ENCODE data around the gene TRPV5.

The TRPV5 gene

DNA sequence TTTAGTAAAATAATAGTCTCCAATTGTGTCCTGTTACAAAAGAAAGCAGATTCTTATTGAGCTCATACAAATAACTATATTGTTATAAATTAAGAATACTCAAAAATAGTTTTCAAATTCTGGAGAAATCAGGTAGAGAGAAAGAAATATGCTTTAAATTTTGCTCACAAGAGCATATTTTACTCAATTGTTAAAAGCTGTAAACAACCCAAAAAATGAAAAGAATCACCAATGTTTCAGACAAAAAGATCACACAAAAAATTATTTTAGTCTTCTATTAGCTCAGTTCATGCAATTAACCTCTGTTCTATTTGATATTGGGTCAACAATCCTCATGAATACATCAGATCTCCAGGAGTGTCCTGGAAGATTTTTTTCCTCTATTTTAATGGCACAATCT is 29.4 kb downstream of the TRPV5 start:
- no peak for DNase-seq (ENCODE audit: low read depth)
- TF ChIP-seq, protein P1, sequence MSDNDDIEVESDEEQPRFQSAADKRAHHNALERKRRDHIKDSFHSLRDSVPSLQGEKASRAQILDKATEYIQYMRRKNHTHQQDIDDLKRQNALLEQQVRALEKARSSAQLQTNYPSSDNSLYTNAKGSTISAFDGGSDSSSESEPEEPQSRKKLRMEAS (IDR thresholded peaks at IDR 0.05; ENCODE audit: low read depth, low read length), result no peak
- TF ChIP-seq MYC (IDR thresholded peaks at IDR 0.05; ENCODE audit: low read depth, low read length) (no peak), POLR2A (IDR thresholded peaks at IDR 0.05; ENCODE audit: extremely low read depth, insufficient read length) (no peak)
- TF ChIP-seq, protein P2, sequence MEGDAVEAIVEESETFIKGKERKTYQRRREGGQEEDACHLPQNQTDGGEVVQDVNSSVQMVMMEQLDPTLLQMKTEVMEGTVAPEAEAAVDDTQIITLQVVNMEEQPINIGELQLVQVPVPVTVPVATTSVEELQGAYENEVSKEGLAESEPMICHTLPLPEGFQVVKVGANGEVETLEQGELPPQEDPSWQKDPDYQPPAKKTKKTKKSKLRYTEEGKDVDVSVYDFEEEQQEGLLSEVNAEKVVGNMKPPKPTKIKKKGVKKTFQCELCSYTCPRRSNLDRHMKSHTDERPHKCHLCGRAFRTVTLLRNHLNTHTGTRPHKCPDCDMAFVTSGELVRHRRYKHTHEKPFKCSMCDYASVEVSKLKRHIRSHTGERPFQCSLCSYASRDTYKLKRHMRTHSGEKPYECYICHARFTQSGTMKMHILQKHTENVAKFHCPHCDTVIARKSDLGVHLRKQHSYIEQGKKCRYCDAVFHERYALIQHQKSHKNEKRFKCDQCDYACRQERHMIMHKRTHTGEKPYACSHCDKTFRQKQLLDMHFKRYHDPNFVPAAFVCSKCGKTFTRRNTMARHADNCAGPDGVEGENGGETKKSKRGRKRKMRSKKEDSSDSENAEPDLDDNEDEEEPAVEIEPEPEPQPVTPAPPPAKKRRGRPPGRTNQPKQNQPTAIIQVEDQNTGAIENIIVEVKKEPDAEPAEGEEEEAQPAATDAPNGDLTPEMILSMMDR (IDR thresholded peaks at IDR 0.05; ENCODE audit: low read depth, low read length), result no peak
- H3K4me3 ChIP-seq (ENCODE audit: low read depth, low read length), result no peak overlapping the region

DNA sequence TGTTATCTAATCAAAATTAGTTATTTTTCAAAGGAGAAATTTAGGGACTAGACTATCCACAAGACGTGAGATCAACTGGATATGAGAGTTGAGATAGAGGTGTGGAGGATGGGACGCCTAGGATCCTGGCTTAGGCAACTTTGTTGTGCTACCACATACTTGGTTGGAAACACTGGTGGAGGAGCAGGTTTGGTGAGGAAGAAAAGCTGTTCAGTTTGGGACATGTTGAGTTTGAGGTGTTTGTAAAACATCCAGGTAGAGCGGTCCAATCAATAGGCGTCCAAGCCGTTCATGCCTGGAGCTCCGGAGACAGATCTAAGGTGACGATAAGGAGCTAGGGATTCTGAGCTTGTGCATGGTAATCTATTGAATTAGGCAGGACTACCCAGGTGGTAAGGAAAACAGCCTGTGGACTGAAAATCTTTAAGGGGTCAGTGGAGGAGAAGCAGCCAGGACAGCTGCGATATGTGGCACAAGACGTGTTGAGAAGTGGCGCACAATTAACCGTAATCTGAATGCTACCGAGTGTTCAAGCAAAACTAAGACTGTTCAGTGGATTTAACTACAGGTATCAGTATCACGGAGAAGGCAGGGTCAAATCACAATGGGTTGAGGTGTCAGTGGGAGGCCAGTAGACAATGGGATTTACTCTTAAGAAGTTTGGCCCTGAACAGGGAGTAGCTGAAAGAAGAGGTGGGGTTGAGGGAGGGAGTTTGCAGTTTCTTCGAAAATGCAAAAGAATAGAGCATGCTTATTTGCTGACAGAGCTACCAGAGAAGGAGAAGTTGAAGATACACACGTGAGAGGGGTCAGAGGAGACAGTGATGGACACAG is 31.9 kb downstream of the TRPV5 start:
- no peak for TF ChIP-seq POLR2A (IDR thresholded peaks at IDR 0.05; ENCODE audit: extremely low read depth, insufficient read length)
- TF ChIP-seq, protein P2 (IDR thresholded peaks at IDR 0.05; ENCODE audit: low read depth, low read length), result no peak
- TF ChIP-seq MYC (IDR thresholded peaks at IDR 0.05; ENCODE audit: low read depth, low read length), result no peak
- TF ChIP-seq, protein P1 (IDR thresholded peaks at IDR 0.05; ENCODE audit: low read depth, low read length), result no peak
- DNase-seq (ENCODE audit: low read depth), result no peak
- no peak overlapping the region for H3K4me3 ChIP-seq (ENCODE audit: low read depth, low read length)

DNA sequence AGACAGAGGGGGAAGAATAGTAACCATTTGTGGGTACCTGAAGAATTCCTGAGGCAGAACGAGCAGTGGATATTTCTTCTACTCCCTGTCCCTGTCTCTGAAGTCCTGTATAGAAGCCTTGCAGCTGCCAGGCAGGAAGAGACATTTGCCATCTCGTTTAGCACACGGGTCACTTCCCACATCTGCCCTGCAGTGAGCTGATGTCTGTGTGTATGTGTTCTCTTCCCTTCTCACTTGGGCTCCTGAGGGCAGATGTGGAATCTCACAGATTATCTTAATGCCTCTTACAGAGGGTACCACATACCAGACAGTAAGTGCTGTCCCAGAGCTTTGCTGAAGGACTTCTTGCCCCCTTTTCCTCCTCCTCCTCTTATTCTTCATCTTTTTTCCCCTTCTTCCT is 33.9 kb downstream of the TRPV5 start:
- no peak for TF ChIP-seq MYC (IDR thresholded peaks at IDR 0.05; ENCODE audit: low read depth, low read length)
- DNase-seq (ENCODE audit: low read depth), result no peak

DNA sequence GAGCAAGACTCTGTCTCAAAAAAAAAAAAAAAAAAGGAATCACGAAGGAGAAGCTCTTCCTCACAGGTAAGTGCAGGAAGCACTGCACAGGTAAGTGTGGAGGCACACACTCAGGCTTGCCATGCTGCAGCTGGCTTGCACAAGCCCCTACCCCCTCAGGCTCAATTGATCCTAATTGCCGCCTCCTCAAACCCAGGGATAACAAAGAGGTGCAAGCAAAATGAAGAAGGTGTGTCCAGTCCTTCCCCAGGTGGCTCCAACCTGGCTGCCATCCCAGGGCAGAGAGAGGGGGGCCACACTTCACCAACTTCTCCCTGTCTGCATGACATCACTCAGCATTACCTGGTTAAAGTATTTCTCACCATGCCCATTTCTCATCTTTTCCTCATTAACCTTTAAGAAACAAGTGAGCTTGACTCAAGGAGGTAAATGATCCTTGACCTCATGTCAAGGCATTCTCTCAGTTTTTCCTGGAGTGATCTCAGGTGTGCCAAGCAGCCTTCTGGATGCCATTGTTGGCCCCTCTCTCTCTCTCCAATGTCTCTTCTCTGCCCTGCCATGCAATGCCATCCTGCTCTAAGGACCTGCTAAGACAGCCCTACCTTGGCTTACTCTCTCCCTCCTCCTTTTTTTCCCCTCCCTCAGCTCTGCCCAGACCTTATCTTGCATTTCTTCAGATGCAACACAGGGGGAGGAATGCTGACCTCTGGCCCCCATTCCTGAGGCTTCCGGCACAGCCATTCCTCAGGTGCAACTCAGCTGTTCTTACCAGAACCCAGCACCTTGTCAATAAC is 35.0 kb downstream of the TRPV5 start:
- H3K4me3 ChIP-seq (ENCODE audit: low read depth, low read length), result no peak overlapping the region
- no peak for DNase-seq (ENCODE audit: low read depth)

More for the DNA sequence above, 33.9 kb downstream of the TRPV5 start:
- no peak overlapping the region for H3K4me3 ChIP-seq (ENCODE audit: low read depth, low read length)

DNA sequence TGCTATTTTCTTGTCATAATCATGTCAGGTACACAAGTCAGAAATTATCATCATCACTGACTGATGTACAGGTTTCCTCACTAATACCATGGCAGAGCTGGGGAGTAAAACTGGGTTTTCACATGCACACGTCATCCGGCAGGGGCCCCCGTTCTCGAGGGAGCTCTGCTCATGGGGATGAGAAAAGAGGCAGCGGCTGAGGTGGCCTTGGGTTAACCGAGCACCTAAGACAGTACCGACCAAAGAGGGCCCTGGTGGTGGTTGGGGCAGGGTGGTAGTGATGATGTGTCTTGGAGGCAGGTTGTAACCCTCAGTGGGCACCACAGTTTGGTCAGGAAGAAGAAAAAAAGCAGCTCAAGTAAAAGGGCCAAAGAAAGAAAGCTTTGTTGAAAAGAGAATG is 35.9 kb downstream of the TRPV5 start:
- no peak overlapping the region for H3K4me3 ChIP-seq (ENCODE audit: low read depth, low read length)
- DNase-seq (ENCODE audit: low read depth), result no peak
- TF ChIP-seq, protein P2 (IDR thresholded peaks at IDR 0.05; ENCODE audit: low read depth, low read length), result no peak
- TF ChIP-seq, protein P1 (IDR thresholded peaks at IDR 0.05; ENCODE audit: low read depth, low read length), result no peak
- no peak for TF ChIP-seq MYC (IDR thresholded peaks at IDR 0.05; ENCODE audit: low read depth, low read length)

More for the DNA sequence above, 35.0 kb downstream of the TRPV5 start:
- TF ChIP-seq POLR2A (IDR thresholded peaks at IDR 0.05; ENCODE audit: extremely low read depth, insufficient read length), result no peak
- TF ChIP-seq MYC (IDR thresholded peaks at IDR 0.05; ENCODE audit: low read depth, low read length), result no peak
- TF ChIP-seq, protein P1 (IDR thresholded peaks at IDR 0.05; ENCODE audit: low read depth, low read length), result no peak
- TF ChIP-seq, protein P2 (IDR thresholded peaks at IDR 0.05; ENCODE audit: low read depth, low read length), result no peak

DNA sequence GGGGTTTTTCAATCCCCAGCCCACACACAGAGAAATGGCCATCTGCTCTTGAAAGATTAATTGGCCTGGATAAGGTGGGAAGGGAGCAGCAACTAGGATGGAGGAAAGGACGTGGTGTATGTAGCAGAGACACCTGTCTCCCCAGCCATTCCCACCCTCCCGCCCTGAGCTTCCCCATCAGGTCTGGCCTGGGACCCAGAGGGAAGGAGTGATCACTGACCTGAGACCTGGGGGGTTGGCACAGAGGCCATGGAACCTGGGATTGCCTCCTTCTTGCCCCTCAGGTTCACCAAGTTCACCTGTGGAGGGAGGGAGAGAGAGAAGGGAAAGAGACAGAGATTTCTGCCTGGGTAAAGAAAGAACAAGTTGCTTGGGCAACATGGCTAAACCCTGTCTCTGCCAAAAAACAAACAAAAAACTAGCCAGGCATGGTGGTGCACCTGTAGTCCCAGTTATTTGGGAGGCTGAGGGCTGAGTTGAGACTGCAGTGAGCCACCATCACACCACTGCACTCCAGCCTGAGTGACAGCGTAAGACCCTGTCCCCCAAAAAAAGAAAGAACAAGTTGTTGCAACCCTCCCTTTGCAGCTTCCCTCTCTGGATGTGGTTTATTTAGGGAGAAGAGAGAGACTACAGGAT is 36.7 kb downstream of the TRPV5 start:
- no peak for DNase-seq (ENCODE audit: low read depth)
- TF ChIP-seq, protein P1 (IDR thresholded peaks at IDR 0.05; ENCODE audit: low read depth, low read length), result no peak
- no peak overlapping the region for H3K4me3 ChIP-seq (ENCODE audit: low read depth, low read length)

Measured in NB4 (cell line).